WTC11 (cell line): ENCODE data around the gene SHROOM3. TPM values are rescaled to one million over a fixed set of nuclear protein-coding genes. Genes with fewer than 3 reads are reported as not detected.

Source experiments
- ATAC-seq: fragments of 200-7000 bp; cut with Tn5 transposase; 2 replicates; pipeline ENCODE4 v1.10.0; 2021; ENCODE audit warnings: mild to moderate bottlenecking, moderate library complexity
- CTCF ChIA-PET: fragments of 300-600 bp; sonication (Branson Sonifier 250); formaldehyde crosslinking; loops from one replicate; lab custom pipeline; 2021; ENCODE audit warnings: antibody characterized with exemption; lab: Charles Lee
- POLR2A ChIA-PET: fragments of 350-600 bp; sonication (Branson Sonifier 250); formaldehyde crosslinking; loops from one replicate; lab custom pipeline; 2021; ENCODE audit warnings: antibody characterized with exemption; lab: Charles Lee
- DNase-seq: peaks from one replicate; pipeline ENCODE4 v3.0.0; 2021; ENCODE audit warnings: low spot score
- H3K27ac Mint-ChIP-seq: 2 replicates; pipeline ENCODE4 v1.8.0; 2021; ENCODE audit warnings: mixed read lengths
- H3K27me3 Mint-ChIP-seq: 2 replicates; pipeline ENCODE4 v1.8.0; 2021; ENCODE audit warnings: low read depth, mild to moderate bottlenecking, moderate library complexity, mixed read lengths
- H3K36me3 Mint-ChIP-seq: 2 replicates; pipeline ENCODE4 v1.8.0; 2021; ENCODE audit warnings: mixed read lengths
- H3K4me1 Mint-ChIP-seq: 2 replicates; pipeline ENCODE4 v1.8.0; 2022; ENCODE audit warnings: mixed read lengths
- H3K4me3 Mint-ChIP-seq: 2 replicates; pipeline ENCODE4 v1.8.0; 2021; ENCODE audit warnings: mild to moderate bottlenecking, moderate library complexity, mixed read lengths
- H3K9me3 Mint-ChIP-seq: 2 replicates; pipeline ENCODE4 v1.8.0; 2021; ENCODE audit warnings: mixed read lengths
- AFF4 ChIP-seq: sonication (generic); formaldehyde crosslinking; IDR thresholded peaks from 2 replicates; pipeline ENCODE4 v1.8.1; 2023; ENCODE audit warnings: mild to moderate bottlenecking, missing genetic modification reagents, borderline replicate concordance
- CBFB ChIP-seq: sonication (generic); formaldehyde crosslinking; IDR thresholded peaks from 2 replicates; pipeline ENCODE4 v1.8.1; 2022; ENCODE audit warnings: mild to moderate bottlenecking, low read depth, missing genetic modification reagents
- E2F1 ChIP-seq: sonication (generic); formaldehyde crosslinking; IDR thresholded peaks from 2 replicates; pipeline ENCODE4 v1.8.0; 2022; ENCODE audit warnings: mild to moderate bottlenecking, missing genetic modification reagents
- ELF4 ChIP-seq: sonication (generic); formaldehyde crosslinking; IDR thresholded peaks from 2 replicates; pipeline ENCODE4 v1.8.1; 2022; ENCODE audit warnings: low read depth, mild to moderate bottlenecking, moderate library complexity, missing genetic modification reagents
- FOXJ3 ChIP-seq: sonication (generic); formaldehyde crosslinking; IDR thresholded peaks from 2 replicates; pipeline ENCODE4 v1.9.0; 2021; ENCODE audit warnings: missing genetic modification reagents, mild to moderate bottlenecking, borderline replicate concordance
- GTF2I ChIP-seq: fragments of 250-450 bp; sonication (Bioruptor Pico); conservative IDR thresholded peaks from 2 replicates; pipeline ENCODE4 v1.4.0; 2021; ENCODE audit warnings: mild to moderate bottlenecking
- IRF1 ChIP-seq: sonication (generic); formaldehyde crosslinking; IDR thresholded peaks from 2 replicates; pipeline ENCODE4 v1.8.0; 2023; ENCODE audit warnings: missing genetic modification reagents
- MAX ChIP-seq: sonication (generic); formaldehyde crosslinking; IDR thresholded peaks from 2 replicates; pipeline ENCODE4 v1.8.0; 2022; ENCODE audit warnings: mild to moderate bottlenecking, missing genetic modification reagents
- SMAD4 ChIP-seq: sonication (generic); formaldehyde crosslinking; IDR thresholded peaks from 2 replicates; pipeline ENCODE4 v1.8.0; 2022; ENCODE audit warnings: mild to moderate bottlenecking, missing genetic modification reagents
- STAT6 ChIP-seq: sonication (generic); formaldehyde crosslinking; conservative IDR thresholded peaks from 2 replicates; pipeline ENCODE4 v1.8.1; 2023; ENCODE audit warnings: mild to moderate bottlenecking, low read depth, missing genetic modification reagents, moderate library complexity
- TEAD4 ChIP-seq: sonication (generic); formaldehyde crosslinking; IDR thresholded peaks from 2 replicates; pipeline ENCODE4 v1.8.0; 2022; ENCODE audit warnings: mild to moderate bottlenecking, missing genetic modification reagents
- USF1 ChIP-seq: sonication (generic); formaldehyde crosslinking; IDR thresholded peaks from 2 replicates; pipeline ENCODE4 v1.8.0; 2022; ENCODE audit warnings: mild to moderate bottlenecking, missing genetic modification reagents
- ZBTB21 ChIP-seq: sonication (generic); formaldehyde crosslinking; IDR thresholded peaks from 2 replicates; pipeline ENCODE4 v1.8.1; 2023; ENCODE audit warnings: mild to moderate bottlenecking, missing genetic modification reagents, borderline replicate concordance
- ZNF416 ChIP-seq: fragments of 250-450 bp; sonication (Bioruptor Pico); IDR thresholded peaks from 2 replicates; pipeline ENCODE4 v1.9.0; 2021; ENCODE audit warnings: mild to moderate bottlenecking, inconsistent platforms
- total RNA-seq: library from RNA; stranded (reverse); gene quantifications from 3 replicates; pipeline ENCODE4 v1.2.3, GENCODE V29; 2021

SHROOM3 gene
- total RNA-seq, 1 experiment from 2014 or later = 71.9 TPM

GRCh38 chr4:76698141-76698540 is 263.1 kb downstream of the SHROOM3 start (continued):
- no peak for TF ChIP-seq STAT6
- no peak for TF ChIP-seq ZBTB21 (CRISPR knock-in tag)

- no peak for TF ChIP-seq TEAD4 (CRISPR knock-in tag)
- TF ChIP-seq USF1 (CRISPR knock-in tag) = no peak
- TF ChIP-seq CBFB = no peak
- TF ChIP-seq GTF2I (CRISPR knock-in tag) = no peak
- TF ChIP-seq FOXJ3 (CRISPR knock-in tag) = no peak
- no peak for TF ChIP-seq MAX
- no peak for TF ChIP-seq ELF4 (CRISPR knock-in tag)
- TF ChIP-seq IRF1 = no peak
- TF ChIP-seq ZNF416 (CRISPR knock-in tag) = no peak
- no peak for TF ChIP-seq E2F1 (CRISPR knock-in tag)
- TF ChIP-seq AFF4 (CRISPR knock-in tag) = no peak
- no peak for TF ChIP-seq SMAD4 (CRISPR knock-in tag)
- TF ChIP-seq, all 79 proteins: peak for 0
- Mint-ChIP-seq H3K27ac (no peak overlapping the region), H3K4me3 (no peak overlapping the region), H3K9me3 (no peaks in the 10 kb centered on the region), H3K4me1 (peaks cover 91% of the 10 kb centered on the region), H3K36me3 (no peaks in the 10 kb centered on the region), H3K27me3 (no peaks in the 10 kb centered on the region)
- ATAC-seq (no peak), DNase-seq (no peak)
- ChIA-PET CTCF (interaction anchor here (0.9 to 1.1 kb wide), 2 partner anchors 11 to 19 kb away, joined by 3 read pairs; no protein-coding TSS in a partner anchor), POLR2A (interaction anchor here (0.6 kb wide), 1 partner anchor 23 kb away, joined by 3 read pairs; no protein-coding TSS in a partner anchor)
Observed at GRCh38 chr4:76699751-76700310, 264.8 kb downstream of the SHROOM3 start.
